GM18867 (cell line): ENCODE results near the gene FNBP1.
"Not testable (repeated sequence)": the region's sequence is repeated elsewhere in the genome, so short reads cannot be mapped to it uniquely, and the experiment has no call there.

Experiments used
- ATAC-seq: cut with Tn5 transposase; IDR thresholded peaks from one replicate; pipeline ENCODE4 v1.9.1; 2021; ENCODE audit warnings: mild to moderate bottlenecking, moderate library complexity; ENCODE audit not compliant: unreplicated experiment

The FNBP1 gene

DNA sequence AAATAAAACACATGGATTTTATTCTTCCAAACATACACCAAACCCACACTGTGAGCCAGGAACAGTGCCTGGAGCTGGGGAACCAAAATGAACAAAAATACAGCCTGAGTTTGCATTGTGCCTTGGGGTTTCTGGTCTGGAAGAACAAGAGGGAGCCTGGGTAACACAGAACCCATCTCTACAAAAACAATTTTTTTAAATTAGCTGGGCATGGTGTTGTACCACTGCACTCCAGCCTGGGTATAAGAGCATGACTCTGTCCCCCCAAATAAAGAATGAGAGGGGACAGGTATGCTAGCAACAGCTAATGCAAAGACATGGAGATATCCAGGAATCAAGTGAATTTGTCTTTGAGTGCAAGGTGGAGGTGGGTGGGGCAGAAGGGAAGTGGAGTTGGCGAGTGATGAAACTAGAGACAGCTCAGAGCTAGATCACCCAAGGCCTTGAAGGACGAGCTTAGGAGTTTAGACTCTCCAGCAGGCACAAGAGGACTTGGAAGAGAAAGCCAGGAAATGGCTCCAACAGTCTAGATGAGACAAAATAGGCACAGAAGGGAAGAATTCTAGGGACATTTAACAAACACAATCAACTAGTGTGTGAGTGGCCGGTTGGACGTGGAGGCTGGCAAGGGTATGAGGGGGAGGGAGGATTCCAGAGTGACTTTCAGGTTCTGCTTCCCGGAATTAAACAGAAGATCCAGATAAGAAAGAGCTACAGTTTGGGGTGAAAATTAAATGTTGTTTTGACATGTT is 47.4 kb downstream of the FNBP1 start:
- no peak for ATAC-seq

DNA sequence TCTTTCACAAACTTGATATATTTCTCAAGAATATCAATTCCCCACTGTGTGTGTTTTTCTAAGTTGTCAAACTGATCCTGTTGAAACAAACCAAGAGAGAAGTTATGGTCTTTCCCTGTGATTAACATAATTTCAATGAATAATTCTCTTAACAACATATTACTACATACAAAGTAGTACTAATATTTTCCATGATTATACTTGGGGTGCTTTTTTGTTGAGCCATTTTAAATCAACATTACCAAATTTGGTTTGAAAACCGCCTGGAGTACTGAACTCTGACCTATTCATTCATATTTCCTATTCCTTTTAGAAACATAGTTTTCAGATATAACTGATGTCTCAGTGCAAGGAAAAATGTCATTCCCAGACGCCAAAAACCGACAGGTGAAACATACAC is 48.1 kb downstream of the FNBP1 start:
- ATAC-seq, result no peak

DNA sequence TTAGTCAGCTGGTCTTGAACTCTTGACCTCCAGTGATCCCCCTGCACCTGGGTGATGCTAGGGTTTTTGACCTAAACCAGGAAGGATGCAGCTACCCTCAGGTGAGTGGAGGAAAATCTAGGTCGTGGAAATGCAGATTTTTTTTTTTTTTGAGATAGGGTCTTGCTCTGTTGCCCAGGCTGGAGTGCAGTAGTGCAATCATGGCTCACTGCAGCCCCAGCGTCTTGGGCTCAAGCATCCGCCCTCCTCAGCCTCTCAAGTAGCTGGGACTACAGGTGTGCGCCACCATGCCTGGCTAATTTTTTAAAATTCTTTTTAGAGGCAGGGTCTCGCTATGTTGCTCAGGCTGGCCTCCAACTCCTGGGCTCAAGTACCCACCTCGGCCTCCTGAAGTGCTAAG is 51.9 kb downstream of the FNBP1 start:
- not testable (repeated sequence) for ATAC-seq

DNA sequence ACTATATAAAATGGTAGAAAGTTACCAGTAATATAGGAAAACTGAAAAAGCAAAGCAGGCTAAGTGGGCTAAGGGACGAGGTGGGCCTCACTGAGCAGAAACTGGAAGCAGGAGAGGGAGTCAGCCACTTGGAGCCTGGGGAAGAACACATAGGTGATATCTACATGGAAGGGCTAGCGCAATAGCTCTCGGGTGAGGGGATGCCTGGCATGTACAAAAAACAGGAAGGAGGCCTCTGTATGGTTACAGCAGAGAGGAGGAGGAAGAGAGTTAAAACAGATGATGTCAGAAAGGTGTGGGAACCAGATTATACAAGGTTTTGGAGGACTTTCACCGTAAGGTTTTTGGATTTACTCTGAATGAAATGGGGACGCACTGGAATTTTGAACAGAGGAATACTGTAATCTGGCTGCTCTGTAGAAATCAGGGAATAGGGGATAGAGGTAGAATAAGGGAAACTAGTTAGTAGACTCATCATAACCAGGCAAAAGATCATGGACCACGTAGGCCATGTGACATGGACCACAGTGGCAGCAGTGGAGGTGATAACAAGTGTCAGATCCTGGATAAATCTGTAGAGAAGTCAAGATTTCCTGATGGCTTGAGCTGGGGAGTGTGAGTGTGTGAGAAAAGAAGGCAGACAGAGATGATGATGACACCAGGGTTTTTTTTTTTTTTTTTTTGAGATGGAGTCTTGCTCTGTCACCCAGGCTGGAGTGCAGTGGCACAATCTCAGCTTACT is 52.5 kb downstream of the FNBP1 start:
- no peak for ATAC-seq

DNA sequence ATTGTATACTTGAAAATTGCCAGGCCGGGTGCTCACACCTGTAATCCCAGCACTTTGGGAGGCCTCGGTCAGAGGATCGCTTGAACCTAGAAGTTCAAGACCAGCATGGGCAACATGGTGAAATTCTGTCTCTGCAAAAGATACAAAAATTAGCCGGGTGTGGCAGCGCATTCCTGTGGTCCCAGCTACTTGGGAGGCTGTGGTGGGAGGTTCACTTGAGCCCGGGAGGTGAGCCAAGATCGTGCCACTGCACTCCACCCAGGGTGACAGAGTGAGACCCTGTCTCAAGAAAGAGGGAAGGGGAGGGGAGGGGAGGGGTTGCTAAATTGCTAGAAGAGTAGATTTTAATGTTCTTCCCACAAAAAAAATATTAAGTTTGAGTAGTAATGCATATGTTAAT is 53.2 kb downstream of the FNBP1 start:
- ATAC-seq, result no peak

DNA sequence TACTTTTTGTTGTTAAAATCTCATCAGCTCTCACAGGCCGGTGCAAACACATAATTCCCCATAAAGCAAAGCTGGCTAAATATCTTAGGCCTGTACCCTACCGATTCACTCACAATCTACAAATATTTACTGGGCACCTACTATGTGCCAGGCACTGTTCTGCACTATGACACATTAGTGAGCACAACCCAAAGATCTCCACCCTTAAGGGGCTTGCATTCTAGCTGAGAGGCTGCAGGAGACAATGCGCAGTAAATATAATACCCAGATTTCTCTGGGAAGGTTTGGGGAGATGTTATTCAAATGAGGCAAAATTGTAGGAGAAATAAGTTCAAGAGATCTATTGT is 53.7 kb downstream of the FNBP1 start:
- no peak for ATAC-seq

DNA sequence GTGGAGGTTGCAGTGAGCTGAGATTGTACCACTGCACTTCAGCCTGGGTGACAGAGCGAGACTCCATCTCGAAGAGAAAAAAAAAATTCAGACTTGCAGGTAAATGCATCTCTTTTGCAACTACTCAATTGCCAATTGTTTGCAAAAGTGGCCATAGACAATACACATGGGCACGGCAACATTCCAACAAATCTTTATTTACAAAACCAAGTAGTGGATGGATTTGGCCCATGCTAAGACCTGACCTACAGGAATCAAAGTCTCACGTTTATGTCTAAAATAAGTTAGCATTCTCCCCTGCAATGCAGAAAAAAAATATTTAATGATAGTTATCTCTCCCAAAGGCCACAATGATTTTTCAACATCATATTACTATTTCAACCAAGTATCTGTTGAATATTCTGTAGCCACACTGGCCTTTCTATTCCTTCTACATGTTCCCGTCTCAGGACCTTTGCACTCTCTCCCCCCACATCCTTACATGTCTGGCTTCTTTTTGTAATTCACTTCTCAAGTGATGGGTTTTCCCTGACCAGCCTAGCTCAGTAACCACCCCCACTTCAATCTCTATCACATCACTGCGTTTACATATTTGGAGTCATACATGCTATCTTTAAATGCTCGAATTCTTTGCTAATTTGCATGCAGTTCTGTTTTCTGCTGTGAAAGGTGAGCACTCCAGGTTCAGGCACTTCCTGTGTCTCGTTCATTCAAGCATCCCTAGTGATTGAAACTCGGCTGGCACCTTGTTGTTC is 54.2 kb downstream of the FNBP1 start:
- ATAC-seq, result peak; percentile 56

DNA sequence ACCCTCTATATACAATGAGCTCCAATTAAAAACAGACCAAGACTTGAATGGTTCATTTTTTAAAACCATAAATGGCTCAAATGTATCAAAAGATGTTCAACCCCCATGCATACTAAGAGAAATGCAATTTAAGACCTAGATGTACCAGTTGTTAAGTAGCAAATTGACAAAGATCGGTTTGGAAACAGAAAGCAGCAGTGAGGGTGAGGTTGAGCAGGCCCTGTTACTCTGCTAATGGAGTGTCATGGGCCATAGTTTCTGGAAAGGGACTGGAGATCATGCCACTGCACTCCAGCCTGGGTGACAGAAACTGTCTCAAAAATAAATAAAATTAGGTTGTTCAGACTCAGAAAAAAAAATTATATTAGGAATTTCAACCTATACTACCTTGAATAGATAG is 55.0 kb downstream of the FNBP1 start:
- ATAC-seq, result no peak

DNA sequence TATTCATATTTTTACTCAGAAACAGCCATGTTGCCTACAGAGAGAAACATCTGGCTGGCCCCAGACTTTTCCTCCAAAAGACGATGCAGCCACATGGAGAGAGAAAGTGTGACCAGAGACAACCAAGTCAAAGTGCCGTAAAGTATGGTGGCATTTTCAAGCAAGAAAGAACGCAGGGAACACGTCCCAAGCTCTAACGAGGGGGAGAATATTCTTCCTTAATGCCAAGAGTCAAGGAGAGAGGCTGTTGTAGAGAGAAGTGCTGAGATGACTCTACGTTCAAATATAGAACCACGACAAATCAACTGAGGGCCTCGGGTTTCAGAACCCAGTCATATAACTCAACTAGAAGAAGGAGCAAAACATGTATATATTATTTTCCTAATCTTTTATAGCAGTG is 55.9 kb downstream of the FNBP1 start:
- no peak for ATAC-seq

DNA sequence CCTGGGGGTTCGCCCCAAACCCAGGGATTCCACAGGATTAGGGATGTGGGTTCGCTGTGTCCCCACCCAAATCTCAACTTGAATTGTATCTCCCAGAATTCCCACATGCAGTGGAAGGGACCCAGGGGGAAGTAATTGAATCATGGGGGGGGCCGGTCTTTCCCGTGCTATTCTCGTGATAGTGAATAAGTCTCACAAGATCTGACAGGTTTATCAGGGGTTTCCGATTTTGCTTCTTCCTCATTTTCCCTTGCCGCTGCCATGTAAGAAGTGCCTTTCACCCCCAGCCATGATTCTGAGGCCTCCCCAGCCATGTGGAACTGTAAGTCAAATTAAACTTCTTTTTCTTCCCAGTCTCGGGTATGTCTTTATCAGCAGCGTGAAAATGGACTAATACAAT is 58.4 kb downstream of the FNBP1 start:
- ATAC-seq, result not testable (repeated sequence)

DNA sequence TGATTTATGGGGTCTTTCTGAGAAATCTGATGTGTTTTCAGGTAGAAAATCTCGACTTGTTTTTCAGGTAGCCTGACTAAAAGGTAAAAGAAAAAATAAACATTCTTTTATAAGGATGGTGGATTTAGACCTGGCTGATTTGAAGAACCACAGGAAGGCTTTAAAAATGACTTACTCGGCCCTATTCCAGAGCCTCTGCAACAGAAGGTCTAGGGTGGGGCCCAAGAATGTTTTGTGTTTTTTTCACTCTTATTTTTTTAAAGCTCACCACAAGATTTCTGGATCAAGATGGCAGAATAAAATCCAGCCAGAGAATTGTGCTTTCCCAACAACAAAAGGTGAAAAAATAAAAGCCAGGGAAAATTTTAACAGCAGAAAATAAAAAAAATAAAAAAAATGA is 59.1 kb downstream of the FNBP1 start:
- no peak for ATAC-seq

DNA sequence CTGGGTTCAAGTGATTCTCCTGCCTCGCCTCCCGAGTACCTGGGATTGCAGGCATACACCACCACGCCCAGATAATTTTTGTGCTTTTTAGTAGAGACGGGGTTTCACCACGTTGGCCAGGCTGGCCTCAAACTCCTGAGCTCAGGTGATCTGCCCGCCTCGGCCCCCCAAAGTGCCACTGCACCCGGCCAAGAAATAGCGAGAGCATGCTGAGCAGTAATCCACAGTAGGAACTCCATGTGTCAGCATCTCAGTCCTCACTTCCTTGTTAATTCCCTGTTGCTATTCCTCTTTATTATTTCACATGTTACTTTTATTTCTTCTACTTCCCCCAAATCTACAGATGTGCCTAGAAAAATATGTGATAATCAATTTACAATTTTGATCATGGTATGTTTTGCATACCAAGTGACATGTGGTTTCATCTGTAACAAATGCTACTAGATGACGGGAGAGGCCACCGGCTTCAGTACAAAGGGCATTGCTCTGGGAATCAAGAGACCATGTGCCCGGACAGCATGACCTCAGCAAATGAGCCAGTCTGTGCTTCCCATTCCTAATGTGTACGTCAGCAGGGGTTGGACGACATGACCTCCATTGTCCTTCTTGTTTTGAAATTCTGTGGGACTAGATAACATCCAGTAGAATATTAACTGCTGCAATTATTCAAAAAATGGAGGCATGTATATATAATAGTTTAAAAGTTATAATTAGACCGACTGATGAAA is 61.6 kb downstream of the FNBP1 start:
- ATAC-seq, result no peak

DNA sequence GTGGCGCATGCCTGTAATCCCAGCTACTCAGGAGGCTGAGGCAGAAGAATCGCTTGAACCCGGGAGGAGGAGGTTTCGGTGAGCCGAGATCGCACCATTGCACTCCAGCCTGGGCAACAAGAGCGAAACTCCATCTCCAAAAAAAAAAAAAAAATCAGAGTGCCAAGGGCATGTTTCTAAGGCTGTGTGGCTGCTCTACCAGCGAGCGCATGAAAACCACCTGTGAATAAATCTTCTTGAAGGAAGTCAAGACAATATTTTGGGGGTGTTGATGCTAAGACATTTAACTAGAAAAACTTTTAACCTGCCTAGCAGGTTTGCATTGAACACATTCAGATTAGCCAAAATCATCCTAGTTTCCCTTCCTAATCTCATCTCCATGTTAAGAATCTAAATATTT is 62.8 kb downstream of the FNBP1 start:
- ATAC-seq, result not testable (repeated sequence)

DNA sequence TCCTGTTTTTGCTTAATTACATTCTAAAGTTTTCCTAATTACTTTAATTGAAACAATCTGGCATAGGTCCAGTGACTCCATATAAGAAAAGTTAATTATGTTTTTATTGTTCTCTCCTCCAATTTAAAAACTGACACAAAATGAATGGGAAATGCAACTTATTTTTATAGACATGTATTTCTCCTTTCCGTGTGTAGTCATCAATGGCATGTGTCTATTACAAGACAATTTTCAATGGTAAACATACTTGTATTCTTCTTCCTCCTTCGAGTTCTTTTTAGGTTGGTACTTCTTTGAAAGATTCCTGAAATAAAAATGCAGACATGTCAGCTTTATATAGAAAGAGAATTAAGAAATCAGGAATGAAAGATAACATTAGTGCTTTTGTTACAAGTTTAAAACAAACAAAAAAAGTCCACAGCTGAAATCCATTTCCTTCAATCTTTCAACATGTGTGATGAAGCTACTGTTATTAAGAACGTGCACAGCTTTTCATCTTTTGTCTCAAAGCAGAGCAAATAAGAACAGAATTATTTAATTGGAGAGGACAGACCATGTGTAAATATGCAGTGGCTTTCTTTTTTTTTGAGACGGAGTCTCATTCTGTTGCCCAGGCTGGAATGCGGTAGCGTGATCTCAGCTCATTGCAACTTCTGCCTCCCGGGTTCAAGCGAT is 63.8 kb downstream of the FNBP1 start:
- no peak for ATAC-seq

DNA sequence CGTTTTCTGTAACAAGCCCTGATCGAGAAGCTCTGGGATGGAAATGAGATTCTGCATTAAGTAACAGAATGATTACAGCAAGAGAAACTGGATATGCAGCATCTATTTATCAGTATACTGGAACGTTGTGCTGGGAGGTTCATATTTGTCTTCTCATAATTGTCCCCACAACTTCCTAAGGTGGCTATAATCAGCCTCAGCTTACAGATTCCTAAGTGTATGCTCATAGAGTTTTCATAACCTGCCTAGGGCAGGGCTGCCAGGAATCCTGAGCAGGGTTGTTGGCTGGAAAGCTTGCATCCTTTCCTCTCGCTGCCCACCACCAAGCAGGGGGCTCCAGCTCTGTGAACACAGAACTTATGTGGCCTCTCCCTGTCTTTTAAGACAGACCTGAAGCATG is 70.2 kb downstream of the FNBP1 start:
- no peak for ATAC-seq

DNA sequence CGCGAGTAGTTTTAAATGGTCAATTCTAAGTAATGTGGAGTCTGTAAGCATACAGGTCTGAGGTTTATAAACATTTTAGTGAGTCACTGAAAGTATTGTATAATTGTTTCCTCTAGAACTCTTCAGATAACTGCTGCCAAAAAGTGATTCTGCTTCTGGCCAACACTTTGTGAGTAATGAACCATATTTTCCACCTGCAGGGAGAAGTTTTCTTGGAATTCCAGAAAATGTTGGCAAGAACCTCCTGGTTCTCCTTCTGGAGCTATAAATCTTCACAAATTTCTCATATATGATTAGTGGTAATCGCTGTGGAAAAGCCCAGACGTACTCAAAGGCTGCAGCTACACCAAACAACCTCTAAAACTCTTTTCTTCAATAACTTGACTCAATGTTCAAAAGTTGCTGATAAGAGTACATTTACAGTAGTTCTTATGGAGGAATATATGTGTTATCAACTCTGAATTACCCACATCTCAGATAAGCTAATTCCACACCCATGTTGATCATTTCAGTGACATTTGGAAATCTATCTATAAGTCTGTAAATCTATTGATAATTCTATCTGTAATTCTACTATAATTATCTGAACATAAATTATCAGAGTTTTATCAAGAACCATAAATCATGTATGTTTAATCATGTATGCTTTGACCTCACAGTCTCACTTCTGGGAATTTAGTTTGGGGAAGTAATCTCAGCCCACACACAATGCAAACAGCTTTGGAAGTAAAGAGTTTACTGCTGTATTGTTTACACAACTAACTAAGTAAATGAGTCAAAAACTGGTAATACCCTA is 74.1 kb downstream of the FNBP1 start:
- no peak for ATAC-seq

DNA sequence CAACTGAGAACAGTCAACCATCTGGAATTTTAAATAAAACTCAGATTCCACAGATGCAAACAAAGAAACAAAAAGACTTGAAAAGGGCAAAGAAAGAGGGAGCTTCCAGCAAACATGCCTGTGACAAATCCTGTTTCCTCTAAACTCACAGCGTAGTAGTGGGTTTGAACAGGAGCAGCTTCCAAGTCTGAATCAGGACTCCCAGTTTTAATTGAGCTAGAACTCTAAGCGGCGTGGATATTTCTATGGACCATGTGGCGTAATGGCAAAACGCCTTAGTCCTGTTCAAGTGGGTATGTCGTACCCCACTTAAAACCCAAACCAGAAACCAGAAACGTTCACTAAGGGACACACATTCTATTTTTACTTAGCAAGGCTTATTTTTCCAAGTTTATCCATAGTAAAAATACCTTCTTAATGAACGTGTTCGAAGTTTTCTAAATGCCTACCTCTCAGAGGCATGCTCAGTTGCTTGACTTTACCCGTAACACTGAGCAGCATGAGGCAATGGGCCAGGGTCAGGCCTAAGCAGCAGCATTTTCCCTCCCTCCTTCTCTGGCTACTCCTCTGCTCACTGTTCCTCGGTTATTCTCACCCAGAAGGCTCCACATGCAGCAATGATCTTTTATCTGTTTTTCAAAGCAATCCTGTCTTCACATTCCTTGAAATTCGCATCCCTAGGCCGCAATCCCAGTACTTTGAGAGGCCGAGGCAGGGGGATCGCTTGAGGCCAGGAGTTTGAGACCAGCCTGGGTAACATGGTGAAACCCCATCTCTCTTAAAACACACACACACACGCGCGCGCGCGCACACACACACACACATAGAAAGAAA is 77.9 kb downstream of the FNBP1 start:
- ATAC-seq, result no peak

DNA sequence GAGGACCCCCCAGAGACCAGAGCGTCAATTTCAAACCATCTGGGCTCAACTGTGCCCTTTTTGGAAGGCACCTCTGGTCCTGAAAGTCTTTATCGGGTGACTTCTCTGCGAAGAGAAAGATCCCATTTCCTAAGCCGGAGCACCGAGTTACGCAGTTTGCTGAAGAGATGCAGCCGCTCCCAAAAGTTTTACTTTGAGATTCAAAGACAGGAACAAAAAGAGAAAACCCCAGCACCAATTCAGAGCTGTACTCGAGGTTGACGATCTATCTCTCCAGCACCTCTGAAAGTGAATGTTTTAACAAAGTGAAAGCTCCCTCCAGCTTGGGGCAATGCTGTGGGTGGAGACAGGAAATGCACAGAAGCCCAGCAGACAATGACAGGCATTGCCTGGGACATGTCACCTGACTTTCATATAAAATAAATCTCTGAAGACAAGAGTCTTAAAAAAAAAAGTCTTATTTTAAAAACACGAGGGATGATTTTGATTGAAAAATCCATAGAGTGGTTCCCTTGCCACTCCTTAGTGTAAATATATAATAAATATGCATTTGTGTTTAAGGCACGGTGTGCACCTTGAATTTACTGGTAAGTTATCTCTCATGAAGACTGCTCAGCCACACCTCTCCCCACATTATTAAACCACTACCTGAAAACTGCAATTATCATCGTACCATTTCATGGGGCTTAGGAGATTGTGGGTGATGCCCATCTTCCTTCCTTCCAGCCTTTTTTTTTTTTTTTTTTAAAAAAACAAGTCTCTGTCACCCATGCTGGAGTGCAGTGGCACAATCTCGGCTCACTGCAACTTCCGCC is 79.9 kb downstream of the FNBP1 start:
- ATAC-seq, result peak; percentile 74
